GM23248 (cell line): ENCODE measurements around the gene DLX6. TPM values are rescaled to one million over a fixed set of nuclear protein-coding genes. Genes with fewer than 3 reads are reported as not detected.

Experiments used
- DNase-seq: peaks from one replicate; pipeline ENCODE4 v3.0.0-alpha.2; 2015
- H2AFZ ChIP-seq: fragments of 200-600 bp; sonication (generic); 2 replicates; pipeline ENCODE4 v1.6.1; 2016; ENCODE audit warnings: antibody characterized with exemption
- H3F3A ChIP-seq: fragments of 200-600 bp; sonication (generic); 2 replicates; pipeline ENCODE4 v1.6.1; 2016; ENCODE audit warnings: mild to moderate bottlenecking, antibody characterized with exemption, mixed run types; ENCODE audit not compliant: insufficient read depth
- H3K27ac ChIP-seq: fragments of 200-600 bp; sonication (generic); 2 replicates; pipeline ENCODE4 v1.5.1; 2016; ENCODE audit warnings: mild to moderate bottlenecking
- H3K27me3 ChIP-seq: fragments of 200-600 bp; sonication (generic); replicated peaks from 2 replicates; pipeline ENCODE4 v1.6.1; 2016; ENCODE audit warnings: mild to moderate bottlenecking; ENCODE audit not compliant: insufficient read depth
- H3K36me3 ChIP-seq: fragments of 200-600 bp; sonication (generic); 2 replicates; pipeline ENCODE4 v1.6.1; 2016; ENCODE audit warnings: low read depth, mild to moderate bottlenecking
- H3K4me1 ChIP-seq: fragments of 200-600 bp; sonication (generic); 2 replicates; pipeline ENCODE4 v1.6.1; 2016; ENCODE audit warnings: mild to moderate bottlenecking; ENCODE audit not compliant: insufficient read depth
- H3K4me2 ChIP-seq: fragments of 200-600 bp; sonication (generic); one replicate; pipeline ENCODE4 v1.6.1; 2016; ENCODE audit warnings: mild to moderate bottlenecking; ENCODE audit not compliant: unreplicated experiment
- H3K4me3 ChIP-seq: fragments of 200-600 bp; sonication (generic); 2 replicates; pipeline ENCODE4 v1.5.1; 2016; ENCODE audit warnings: mild to moderate bottlenecking
- H3K79me2 ChIP-seq: fragments of 200-600 bp; sonication (generic); 2 replicates; pipeline ENCODE4 v1.6.1; 2016; ENCODE audit warnings: mild to moderate bottlenecking; ENCODE audit not compliant: insufficient read depth
- H3K9ac ChIP-seq: fragments of 200-600 bp; sonication (generic); 2 replicates; pipeline ENCODE4 v1.6.1; 2016; ENCODE audit warnings: mild to moderate bottlenecking
- H3K9me2 ChIP-seq: fragments of 200-600 bp; sonication (generic); 2 replicates; pipeline ENCODE4 v1.6.1; 2016; ENCODE audit warnings: mixed run types, mild to moderate bottlenecking, moderate library complexity; ENCODE audit not compliant: insufficient read depth
- H3K9me3 ChIP-seq: fragments of 200-600 bp; sonication (generic); one replicate; pipeline ENCODE4 v1.6.1; 2017; ENCODE audit warnings: low read depth
- H4K20me1 ChIP-seq: fragments of 200-600 bp; sonication (generic); 2 replicates; pipeline ENCODE4 v1.6.0; 2016; ENCODE audit not compliant: insufficient read depth
- EZH2 ChIP-seq: fragments of 200-600 bp; sonication (generic); IDR thresholded peaks from 2 replicates; pipeline ENCODE4 v1.6.1; 2018; ENCODE audit warnings: antibody characterized with exemption, mild to moderate bottlenecking; ENCODE audit not compliant: insufficient read depth, poor library complexity, severe bottlenecking
- EZH2phosphoT487 ChIP-seq: fragments of 200-600 bp; sonication (generic); IDR thresholded peaks from 2 replicates; pipeline ENCODE4 v1.6.1; 2018; ENCODE audit warnings: antibody characterized with exemption, moderate library complexity, mild to moderate bottlenecking, low read depth; ENCODE audit not compliant: insufficient read depth
- WGBS, 2 experiments: methylation state at CpG; one replicate each; pipeline ENCODE4 v1.1.6; 2015 to 2017; ENCODE audit warnings: low lambda C conversion rate in 2 of 2, low coverage in 1 of 2; ENCODE audit errors: missing lambda C conversion rate in 2 of 2; 5-methylcytosine and 5-hydroxymethylcytosine counted together
- in situ Hi-C: fragments of 300-500 bp; cut with MboI; formaldehyde crosslinking; loops from 2 replicates; pipeline ENCODE4 v1.15.0; 2020
- polyA plus RNA-seq: library from polyadenylated mRNA; unstranded; fragments of >200 nt; fragmentation: Nextera tagmentation; extraction: Ambion mirVana; gene quantifications from 2 replicates; pipeline ENCODE4 v1.2.1, GENCODE V29; 2016
- total RNA-seq: library from RNA; depleted of rRNA; stranded (reverse); fragments of >200 nt; shearing (Covaris generic); gene quantifications from 2 replicates; pipeline ENCODE4 v1.2.3, GENCODE V29; 2014

Gene DLX6
- total and polyA plus RNA-seq, 2 experiments from 2014 or later = not detected

GRCh38 chr7:96993980-96994379 lies 11.4 kb upstream of the DLX6 start:
- in situ Hi-C loops = no loop called here
- Histone ChIP-seq H3K79me2 (no peaks in the 10 kb centered on the region), H3K9ac (no peak overlapping the region), H3K4me2 (no peak overlapping the region), H3K36me3 (no peaks in the 10 kb centered on the region), H3F3A (no peaks in the 10 kb centered on the region), H3K4me3 (no peak overlapping the region), H4K20me1 (no peaks in the 10 kb centered on the region), H3K9me2 (no peaks in the 10 kb centered on the region), H3K27ac (no peak overlapping the region), H3K9me3 (no peaks in the 10 kb centered on the region), H2AFZ (no peak overlapping the region), H3K4me1 (no peaks in the 10 kb centered on the region), H3K27me3 (peaks cover 94% of the 10 kb centered on the region)
- TF ChIP-seq EZH2phosphoT487 = no peak
- no peak for TF ChIP-seq EZH2
- no peak for DNase-seq
- WGBS, 2 experiments = 0 to 13% methylated on average over 1 of the region's 1 CpG

- no peaks in the 10 kb centered on the region for H3K9me3 ChIP-seq
- in situ Hi-C loops = no loop called here
- TF ChIP-seq EZH2 (no peak), EZH2phosphoT487 (no peak)
- H2AFZ ChIP-seq = no peak overlapping the region
- H3F3A ChIP-seq = no peaks in the 10 kb centered on the region
- DNase-seq = no peak
- WGBS, 2 experiments = 0 to 1% methylated on average over 2 to 6 of the region's 6 CpGs
- peaks cover 96% of the 10 kb centered on the region for H3K27me3 ChIP-seq
- H3K36me3 ChIP-seq = no peaks in the 10 kb centered on the region
- H3K4me1 ChIP-seq = no peaks in the 10 kb centered on the region
- H3K4me2 ChIP-seq = no peak overlapping the region
- no peaks in the 10 kb centered on the region for H3K9me2 ChIP-seq
- H3K27ac ChIP-seq = no peak overlapping the region
- no peak overlapping the region for H3K9ac ChIP-seq
- H4K20me1 ChIP-seq = no peaks in the 10 kb centered on the region
- no peak overlapping the region for H3K4me3 ChIP-seq
- H3K79me2 ChIP-seq = no peaks in the 10 kb centered on the region
These were observed 9.8 kb upstream of the DLX6 start for GRCh38 chr7:96995406-96996110.

DNA sequence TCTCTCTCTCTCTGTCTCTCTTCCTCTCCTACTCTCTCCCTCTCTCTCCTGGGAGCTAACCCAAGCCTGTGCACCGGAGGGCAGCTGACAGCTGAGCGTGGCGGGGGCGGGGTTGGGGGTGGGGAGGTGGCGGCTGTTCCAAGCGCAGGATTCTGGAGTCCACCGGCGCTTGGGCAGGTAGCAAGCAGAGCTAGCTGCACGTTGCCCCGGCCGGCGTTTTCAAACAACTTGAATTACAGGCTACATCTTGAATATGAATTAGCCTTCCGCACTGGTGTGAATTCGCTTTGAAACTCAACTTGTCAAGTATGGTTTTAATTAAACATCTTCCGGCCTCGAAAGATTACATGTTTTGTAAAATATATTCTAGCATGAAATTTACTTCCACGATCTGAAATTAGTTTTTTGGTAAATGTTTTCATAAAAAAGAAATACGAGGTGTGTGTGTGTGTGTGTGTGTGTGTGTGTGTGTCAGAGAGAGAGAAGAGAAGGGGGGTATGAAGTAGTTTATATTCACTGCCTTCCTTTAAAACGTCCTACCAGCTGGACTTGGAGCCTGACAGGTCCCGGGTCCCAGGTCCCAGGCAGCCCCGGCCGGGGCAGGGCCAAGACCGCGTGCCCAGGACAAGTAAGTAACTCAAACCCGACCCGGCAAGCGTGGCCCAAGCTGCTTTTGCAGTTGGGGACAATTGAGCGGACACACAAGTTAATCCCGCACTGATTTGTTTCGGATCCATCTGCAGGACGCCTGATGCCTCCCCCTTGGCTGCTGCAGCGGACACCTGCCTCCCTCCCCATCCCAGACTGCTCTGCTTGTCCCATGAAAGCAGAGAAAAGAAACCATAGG lies 9.0 kb upstream of the DLX6 start:
- no peaks in the 10 kb centered on the region for H3F3A ChIP-seq
- H3K79me2 ChIP-seq = no peaks in the 10 kb centered on the region
- H3K9me2 ChIP-seq = no peaks in the 10 kb centered on the region
- no peak overlapping the region for H2AFZ ChIP-seq
- WGBS, 2 experiments = 4% methylated on average over 26 to 31 of the region's 32 CpGs
- no peak for TF ChIP-seq EZH2phosphoT487
- no peak for TF ChIP-seq EZH2
- no peak for DNase-seq
- H3K27ac ChIP-seq = no peak overlapping the region
- H3K9ac ChIP-seq = no peak overlapping the region
- H3K4me1 ChIP-seq = no peaks in the 10 kb centered on the region
- no peaks in the 10 kb centered on the region for H3K9me3 ChIP-seq
- H4K20me1 ChIP-seq = no peaks in the 10 kb centered on the region
- in situ Hi-C loops = no loop called here
- no peak overlapping the region for H3K4me2 ChIP-seq
- H3K36me3 ChIP-seq = no peaks in the 10 kb centered on the region
- H3K27me3 ChIP-seq = peaks cover 96% of the 10 kb centered on the region
- H3K4me3 ChIP-seq = no peak overlapping the region

DNA sequence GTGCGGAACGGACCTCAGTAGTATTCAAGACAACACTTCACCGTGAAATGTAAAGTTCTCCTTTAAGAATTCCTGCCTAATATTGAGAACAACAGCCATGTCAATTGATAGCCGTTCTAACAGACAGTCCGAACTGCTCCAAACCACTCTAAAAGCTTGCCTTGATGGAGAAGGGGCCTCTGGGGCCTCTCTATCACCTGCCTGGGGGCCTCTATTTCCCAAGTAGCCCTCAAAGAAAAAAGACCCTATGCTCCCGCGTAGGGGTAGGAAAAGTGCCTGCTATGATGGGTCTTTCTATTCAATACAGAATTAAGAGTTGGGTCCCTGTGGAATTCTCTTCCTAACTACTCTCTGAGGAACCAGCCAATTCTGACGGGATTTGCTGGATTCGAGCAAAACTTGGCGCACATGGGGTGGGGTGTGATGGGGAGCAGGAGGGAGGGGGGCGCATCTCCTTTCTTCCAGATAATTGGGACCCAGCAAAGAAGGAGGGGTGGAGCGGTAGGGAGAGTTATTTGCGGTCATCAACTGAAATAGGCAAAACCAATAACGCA lies 8.3 kb upstream of the DLX6 start:
- 2% methylated on average over 14 of the region's 14 CpGs for WGBS, 2 experiments
- H3K36me3 ChIP-seq = no peaks in the 10 kb centered on the region
- no peak overlapping the region for H3K4me3 ChIP-seq
- no peaks in the 10 kb centered on the region for H4K20me1 ChIP-seq
- H3K9me2 ChIP-seq = no peaks in the 10 kb centered on the region
- no peak for DNase-seq
- TF ChIP-seq EZH2 (no peak), EZH2phosphoT487 (no peak)
- H3K4me2 ChIP-seq = no peak overlapping the region
- H3K79me2 ChIP-seq = no peaks in the 10 kb centered on the region
- peaks cover 96% of the 10 kb centered on the region for H3K27me3 ChIP-seq
- no peaks in the 10 kb centered on the region for H3F3A ChIP-seq
- no peak overlapping the region for H3K27ac ChIP-seq
- no peaks in the 10 kb centered on the region for H3K4me1 ChIP-seq
- H2AFZ ChIP-seq = no peak overlapping the region
- in situ Hi-C loops = no loop called here
- no peaks in the 10 kb centered on the region for H3K9me3 ChIP-seq
- H3K9ac ChIP-seq = no peak overlapping the region
